ENCODE measurements around the gene KTN1.
A peak's percentile ranks its signal among the peaks of the same experiment; 100 is the strongest.

KTN1 gene

GRCh38 chr14:55572578-55572977, 7.4 kb upstream of the KTN1 start:
- DNase-seq: no peak

- DNase-seq: no peak
These were observed 5.0 kb upstream of the KTN1 start for GRCh38 chr14:55574988-55575387.

- peak; percentile 70 for DNase-seq
These were observed 2.8 kb upstream of the KTN1 start for GRCh38 chr14:55577229-55577628.

- DNase-seq: no peak
These were observed 1.5 kb upstream of the KTN1 start for GRCh38 chr14:55578511-55578910.

DNA sequence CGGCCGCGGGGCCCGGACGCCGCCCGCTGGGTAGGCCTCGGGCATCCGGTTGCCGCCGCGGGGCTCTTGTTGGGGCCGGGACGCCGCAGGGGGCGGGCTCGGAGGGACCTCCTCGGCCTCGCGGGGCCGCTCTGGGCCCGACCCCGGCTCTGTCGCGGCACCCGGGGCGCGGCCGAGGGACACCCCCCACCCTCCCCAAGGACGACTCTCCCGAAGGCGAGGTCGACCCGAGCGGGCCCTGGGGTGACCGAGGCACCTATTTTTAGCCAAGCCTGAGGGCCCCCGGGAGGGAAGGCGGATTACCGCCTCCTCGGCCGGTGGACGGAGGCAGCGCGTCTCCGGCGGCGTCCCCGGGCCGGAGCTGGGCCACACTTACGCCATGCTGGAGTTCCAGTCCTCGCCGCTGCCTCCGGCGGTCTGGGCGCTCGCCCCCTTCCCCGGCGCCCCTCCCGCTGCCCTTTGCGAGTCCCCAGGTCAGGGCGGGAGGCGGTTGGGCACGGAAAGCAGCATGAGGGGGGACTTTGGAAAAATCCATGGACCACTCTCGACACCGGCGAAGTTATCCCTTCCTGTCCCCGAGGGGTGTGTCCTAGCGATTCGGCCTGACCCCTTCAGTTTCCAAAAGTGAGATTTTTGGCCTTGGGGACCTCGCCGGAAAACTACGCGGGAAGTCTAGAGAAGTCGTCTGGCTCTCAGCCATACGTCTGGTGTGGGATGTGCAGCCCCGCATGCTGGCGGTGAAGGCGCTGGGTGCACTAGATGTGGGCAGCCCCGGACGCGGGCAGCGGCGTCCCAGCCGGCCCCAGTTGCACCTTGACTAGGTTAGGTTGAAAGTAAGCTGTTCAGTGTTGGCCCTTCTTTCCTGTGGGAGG, 699 bp downstream of the KTN1 start:
- peak; percentile 61 for DNase-seq

DNA sequence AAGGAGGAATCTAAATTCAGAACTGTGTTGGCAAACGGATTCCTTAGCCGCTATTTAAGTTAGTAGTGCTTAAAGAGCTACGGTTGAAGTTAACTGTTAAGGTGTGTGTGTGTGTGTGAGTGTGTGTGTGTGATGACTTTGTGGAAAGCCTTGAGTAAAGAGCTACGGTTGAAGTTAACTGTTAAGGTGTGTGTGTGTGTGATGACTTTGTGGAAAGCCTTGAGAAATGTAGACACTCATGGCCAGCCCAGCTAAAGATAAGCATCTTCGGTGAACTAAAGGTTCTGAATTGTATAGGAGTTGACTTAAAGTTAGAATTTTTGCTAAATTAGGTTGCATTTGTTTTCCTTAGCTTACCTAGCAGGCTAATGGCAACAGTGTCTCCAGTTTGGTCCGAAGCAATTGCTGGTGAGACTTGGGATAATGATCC, 1.4 kb downstream of the KTN1 start:
- peak; percentile 36 for DNase-seq

GRCh38 chr14:55582746-55583145, 2.7 kb downstream of the KTN1 start:
- DNase-seq: no peak

DNA sequence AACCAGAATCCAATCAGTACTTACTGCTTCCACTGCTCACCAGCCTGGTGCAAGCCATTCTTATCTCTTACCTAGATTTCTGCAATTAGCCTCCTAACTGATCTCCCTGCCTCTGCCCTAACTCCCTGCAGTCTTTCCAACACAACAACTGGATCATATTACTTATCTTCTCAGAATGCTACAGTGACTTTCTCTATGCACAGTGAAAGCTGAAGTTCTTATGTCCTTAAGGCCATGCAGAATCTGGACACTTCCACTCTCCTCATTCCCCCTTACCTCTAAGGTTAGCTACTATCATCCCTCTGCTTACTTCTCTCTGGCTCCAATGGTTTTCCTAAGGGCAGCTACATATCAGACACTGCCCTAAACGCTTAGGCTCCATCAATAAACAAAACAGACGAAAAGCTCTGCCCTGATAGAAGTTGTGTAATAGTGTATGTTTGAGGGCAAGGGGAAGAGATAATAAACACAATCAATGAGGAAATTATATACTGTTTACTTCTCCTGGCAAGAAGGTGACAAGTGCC, 4.0 kb downstream of the KTN1 start:
- DNase-seq: no peak

DNA sequence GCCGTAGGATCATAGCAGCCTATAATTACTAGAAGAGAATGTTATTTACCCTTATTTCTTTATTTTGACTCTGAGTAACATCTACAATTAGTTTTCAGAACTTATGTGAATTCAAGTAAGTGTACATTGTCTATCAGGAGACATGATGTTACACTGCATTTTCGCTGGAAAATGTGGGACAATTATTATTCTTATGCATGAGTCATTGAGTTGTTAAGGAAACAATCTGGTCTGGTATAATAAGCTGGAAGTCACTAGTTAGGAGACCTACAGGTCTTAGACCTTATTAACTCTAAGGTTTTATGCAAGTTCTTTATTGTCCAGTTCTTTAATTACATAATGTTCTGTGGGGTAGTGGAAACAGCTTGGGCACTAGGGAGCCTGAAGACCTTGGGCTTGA, 5.8 kb downstream of the KTN1 start:
- no peak for DNase-seq

GRCh38 chr14:55586411-55586810, 6.4 kb downstream of the KTN1 start:
- DNase-seq: no peak

DNA sequence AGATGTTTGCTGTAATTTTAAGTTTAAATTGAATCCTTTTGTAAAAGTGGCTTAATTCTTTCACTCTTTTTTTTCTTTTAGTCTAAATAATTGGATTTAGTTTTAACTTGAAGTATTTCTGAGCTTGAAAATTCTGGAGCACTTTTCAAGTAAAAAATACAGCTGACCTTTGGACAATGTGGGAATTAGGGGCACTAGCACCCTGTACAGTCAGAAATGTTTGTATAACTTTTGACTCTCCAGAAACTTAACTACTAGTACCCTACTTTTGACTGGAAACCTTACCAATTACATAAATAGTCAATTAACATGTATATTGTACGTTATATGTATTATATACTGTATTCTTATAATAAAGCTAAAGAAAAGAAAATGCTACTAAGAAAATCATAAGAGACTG, 7.8 kb downstream of the KTN1 start:
- no peak for DNase-seq

GRCh38 chr14:55588259-55588699, 8.3 kb downstream of the KTN1 start:
- no peak for DNase-seq

DNA sequence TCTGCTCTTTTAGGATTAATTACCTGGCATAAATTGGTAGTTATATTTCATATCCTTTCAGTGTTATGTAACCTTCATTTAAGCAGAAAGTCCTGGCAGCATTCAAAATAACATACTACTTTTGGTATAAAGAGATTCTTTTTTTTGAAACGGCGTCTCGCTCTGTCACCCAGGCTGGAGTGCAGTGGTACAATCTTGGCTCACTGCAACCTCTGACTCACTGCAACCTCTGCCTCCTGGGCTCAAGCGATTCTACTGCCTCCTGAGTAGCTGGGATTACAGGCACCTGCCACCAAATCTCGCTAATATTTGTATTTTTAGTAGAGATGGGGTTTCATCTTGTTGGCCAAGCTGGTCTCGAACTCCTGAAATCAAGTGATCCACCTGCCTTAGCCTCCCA, 9.2 kb downstream of the KTN1 start:
- DNase-seq: no peak

- no peak for DNase-seq
These were observed 12.4 kb downstream of the KTN1 start for GRCh38 chr14:55592436-55592835.

GRCh38 chr14:55593698-55594097, 13.7 kb downstream of the KTN1 start:
- DNase-seq: no peak

GRCh38 chr14:55599250-55599879, 19.4 kb downstream of the KTN1 start:
- no peak for DNase-seq

GRCh38 chr14:55600784-55601561, 21.0 kb downstream of the KTN1 start:
- DNase-seq: no peak

DNA sequence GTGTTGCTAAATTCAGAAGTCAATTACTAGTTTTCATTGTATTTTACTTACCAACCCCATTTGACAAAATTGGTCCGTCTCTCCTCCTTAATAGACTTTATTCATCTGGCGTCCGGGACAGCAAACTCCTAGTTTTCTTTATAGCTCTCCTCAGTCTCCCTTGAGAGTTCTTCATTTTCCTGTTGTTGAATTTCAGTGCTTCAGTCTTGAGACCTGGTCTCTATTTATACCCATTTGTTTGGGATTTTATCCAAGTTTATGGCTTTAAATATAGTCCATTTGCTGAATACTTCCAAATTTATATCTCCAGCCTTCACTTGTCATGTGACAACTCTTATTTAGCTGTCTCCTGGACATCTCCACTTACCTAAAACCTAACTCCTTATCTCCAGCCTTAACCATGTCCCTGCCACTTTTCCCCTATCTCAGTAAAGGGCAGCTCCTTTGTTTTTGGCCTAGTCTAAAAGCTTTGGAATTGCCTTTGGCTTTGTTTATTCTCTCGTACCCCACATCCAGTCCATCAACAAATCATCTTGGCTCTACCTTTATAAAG, 23.5 kb downstream of the KTN1 start:
- DNase-seq: no peak

- no peak for DNase-seq
These were observed 24.5 kb downstream of the KTN1 start for GRCh38 chr14:55604488-55604887.

DNA sequence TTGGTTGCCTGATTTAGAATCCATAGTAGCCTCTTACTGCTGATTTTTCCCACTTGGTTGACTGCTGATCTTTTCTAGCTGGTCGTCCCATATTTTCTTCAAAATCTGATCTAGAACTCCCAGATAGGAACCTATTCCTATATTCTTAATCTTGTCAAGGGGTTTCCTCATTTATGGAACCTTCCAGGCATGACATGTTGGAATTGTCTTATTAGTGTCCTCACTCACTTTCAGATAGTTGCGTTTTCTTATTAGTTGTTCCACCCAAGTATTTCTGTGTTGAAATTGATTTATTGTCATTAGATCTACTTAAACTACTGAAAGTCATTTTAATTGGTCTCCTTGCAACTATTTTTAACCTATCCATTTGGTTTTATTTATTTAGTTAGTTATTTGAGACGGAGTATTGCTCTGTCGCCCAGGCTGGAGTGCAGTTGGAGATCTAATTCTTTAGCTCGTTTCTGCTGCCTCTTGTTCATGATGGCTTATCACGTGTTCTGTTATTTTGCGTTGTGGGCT, 25.0 kb downstream of the KTN1 start:
- DNase-seq: no peak

DNA sequence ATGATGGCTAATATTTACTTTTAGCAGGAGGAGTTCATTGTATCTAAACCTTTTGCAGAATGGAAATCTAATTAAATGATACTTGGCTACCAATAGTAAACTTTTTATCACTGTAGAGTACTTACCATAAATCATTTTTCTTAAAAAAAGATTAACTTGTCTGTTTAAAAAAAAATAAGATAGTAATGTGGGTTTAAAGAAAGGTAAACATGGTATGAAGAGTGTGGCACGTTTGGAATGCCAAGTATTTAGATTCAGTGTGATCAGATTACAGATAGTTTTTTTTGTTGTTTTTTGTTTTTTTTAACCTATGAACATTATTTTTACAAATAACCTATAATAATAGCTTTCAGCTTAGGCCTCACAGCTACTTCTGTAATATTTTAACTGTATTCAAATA, 25.8 kb downstream of the KTN1 start:
- DNase-seq: no peak

GRCh38 chr14:55607386-55607785, 27.4 kb downstream of the KTN1 start:
- no peak for DNase-seq

GRCh38 chr14:55609681-55610080, 29.7 kb downstream of the KTN1 start:
- no peak for DNase-seq

All from activated CD4-positive, alpha-beta T cell treated with anti-CD3 and anti-CD28 coated beads, Interleukin-2, Interleukin-6, amounts not matched to agents 100 ng/mL and 50 ng/mL, durations not matched to agents 16 hours and 8 hours (primary cell).